Transverse colon (tissue), 4 donors: ENCODE data around the gene STARD13.

Experiments used
- EP300 ChIP-seq: sonication (generic); formaldehyde crosslinking; IDR thresholded peaks from one replicate; pipeline ENCODE4 v1.6.1; 2017; ENCODE audit warnings: antibody characterized with exemption, low read depth
- POLR2A ChIP-seq: fragments of 450-650 bp; IDR thresholded peaks from one replicate; pipeline ENCODE4 v1.6.1; 2016; ENCODE audit warnings: antibody characterized with exemption, mild to moderate bottlenecking, moderate library complexity
- POLR2AphosphoS5 ChIP-seq, 3 donors: sonication (generic); formaldehyde crosslinking; IDR thresholded peaks; one replicate each; pipeline ENCODE4 v1.6.1; 2016; ENCODE audit warnings: antibody characterized with exemption in 3 of 3
- TF ChIP-seq, protein P1 (sequence below), 5 experiments: fragments of 200-600 bp in 3 of 5; fragments of 450-650 bp in 2 of 5; sonication (generic) in 3 of 5; IDR thresholded peaks; 1 replicate in 2 of 5; 2 replicates in 3 of 5; pipeline ENCODE4 v1.5.1; 2016 to 2017; ENCODE audit warnings: antibody characterized with exemption in 5 of 5, inconsistent platforms in 3 of 5, mild to moderate bottlenecking in 2 of 5, moderate library complexity in 1 of 5

DNA sequence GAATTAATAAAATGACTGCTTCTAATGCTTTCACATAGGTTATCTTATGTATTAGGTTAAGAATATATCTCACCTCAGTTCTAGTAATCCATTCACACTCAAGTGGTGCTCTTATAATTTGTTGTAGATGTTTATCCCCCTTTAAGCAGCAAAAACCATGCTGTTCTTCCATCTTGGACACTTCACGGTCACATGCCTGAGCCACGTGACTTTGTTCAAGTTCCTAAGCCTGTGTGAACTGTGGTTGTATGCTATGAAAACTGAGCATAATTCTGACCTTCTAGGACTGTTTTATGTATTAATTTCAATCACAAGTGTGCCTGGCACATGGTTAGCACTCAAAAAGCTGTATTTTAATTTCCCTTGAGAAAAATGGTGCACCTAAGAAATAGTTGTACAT is 41.2 kb upstream of the STARD13 start:
- TF ChIP-seq, protein P1, sequence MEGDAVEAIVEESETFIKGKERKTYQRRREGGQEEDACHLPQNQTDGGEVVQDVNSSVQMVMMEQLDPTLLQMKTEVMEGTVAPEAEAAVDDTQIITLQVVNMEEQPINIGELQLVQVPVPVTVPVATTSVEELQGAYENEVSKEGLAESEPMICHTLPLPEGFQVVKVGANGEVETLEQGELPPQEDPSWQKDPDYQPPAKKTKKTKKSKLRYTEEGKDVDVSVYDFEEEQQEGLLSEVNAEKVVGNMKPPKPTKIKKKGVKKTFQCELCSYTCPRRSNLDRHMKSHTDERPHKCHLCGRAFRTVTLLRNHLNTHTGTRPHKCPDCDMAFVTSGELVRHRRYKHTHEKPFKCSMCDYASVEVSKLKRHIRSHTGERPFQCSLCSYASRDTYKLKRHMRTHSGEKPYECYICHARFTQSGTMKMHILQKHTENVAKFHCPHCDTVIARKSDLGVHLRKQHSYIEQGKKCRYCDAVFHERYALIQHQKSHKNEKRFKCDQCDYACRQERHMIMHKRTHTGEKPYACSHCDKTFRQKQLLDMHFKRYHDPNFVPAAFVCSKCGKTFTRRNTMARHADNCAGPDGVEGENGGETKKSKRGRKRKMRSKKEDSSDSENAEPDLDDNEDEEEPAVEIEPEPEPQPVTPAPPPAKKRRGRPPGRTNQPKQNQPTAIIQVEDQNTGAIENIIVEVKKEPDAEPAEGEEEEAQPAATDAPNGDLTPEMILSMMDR (IDR thresholded peaks at IDR 0.05): no peak
- TF ChIP-seq POLR2AphosphoS5 (IDR thresholded peaks at IDR 0.05): no peak
- no peak for TF ChIP-seq EP300
- TF ChIP-seq POLR2A: no peak
